GM10248 (cell line): ENCODE measurements around the gene AQP5.

Experiments
- CTCF ChIA-PET: fragments of 300-600 bp; sonication (Branson Sonifier 250); formaldehyde crosslinking; extraction: SDS; loops from one replicate; lab custom pipeline; 2021; ENCODE audit warnings: antibody characterized with exemption; lab: Yijun Ruan, JAX
- POLR2A ChIA-PET: fragments of 350-650 bp; sonication (Branson Sonifier 250); formaldehyde crosslinking; extraction: SDS; loops from one replicate; lab custom pipeline; 2020; ENCODE audit warnings: antibody characterized with exemption; lab: Yijun Ruan, JAX
- DNase-seq: peaks from one replicate; pipeline ENCODE4 v3.0.0; 2012; ENCODE audit errors: extremely low spot score
- CTCF ChIP-seq: IDR thresholded peaks from 2 replicates; pipeline ENCODE4 v1.5.1; 2012; ENCODE audit warnings: mild to moderate bottlenecking, low read depth; ENCODE audit errors: extremely low read depth, missing control alignments, control extremely low read depth

Gene AQP5

GRCh38 chr12:49974677-49975317 lies 13.1 kb downstream of the AQP5 start:
- no peak for TF ChIP-seq CTCF
- POLR2A ChIA-PET: no interaction called here
- DNase-seq: no peak
- CTCF ChIA-PET: interaction anchor here (1.2 to 2.8 kb wide), 4 partner anchors 16 to 96 kb away, joined by 3 to 9 read pairs (median 8); no protein-coding TSS in a partner anchor

GRCh38 chr12:49975318-49975761 lies 13.7 kb downstream of the AQP5 start:
- no peak for DNase-seq
- no peak for TF ChIP-seq CTCF
- ChIA-PET POLR2A (no interaction called here), CTCF (interaction anchor here (1.2 to 13.0 kb wide), 5 partner anchors 8 to 95 kb away, joined by 3 to 193 read pairs (median 8); no protein-coding TSS in a partner anchor)

- CTCF ChIA-PET: interaction anchor here (0.7 to 13.0 kb wide), 4 partner anchors 10 to 79 kb away, joined by 3 to 193 read pairs (median 6); no protein-coding TSS in a partner anchor
- POLR2A ChIA-PET: no interaction called here
- no peak for DNase-seq
- TF ChIP-seq CTCF: no peak
These were observed 14.9 kb downstream of the AQP5 start for GRCh38 chr12:49976557-49976956.

GRCh38 chr12:49978125-49978524 lies 16.5 kb downstream of the AQP5 start:
- POLR2A ChIA-PET: no interaction called here
- CTCF ChIA-PET: interaction anchor here (0.8 to 13.0 kb wide), 8 partner anchors 11 to 111 kb away, joined by 3 to 193 read pairs (median 6); no protein-coding TSS in a partner anchor
- DNase-seq: no peak
- no peak for TF ChIP-seq CTCF

- no peak for TF ChIP-seq CTCF
- no peak for DNase-seq
- POLR2A ChIA-PET: no interaction called here
- CTCF ChIA-PET: interaction anchor here (1.2 to 13.0 kb wide), 7 partner anchors 12 to 112 kb away, joined by 4 to 193 read pairs (median 10); no protein-coding TSS in a partner anchor
These were observed 17.4 kb downstream of the AQP5 start for GRCh38 chr12:49979016-49979586.

- ChIA-PET CTCF (interaction anchor here (1.3 to 13.0 kb wide), 5 partner anchors 13 to 91 kb away, joined by 3 to 193 read pairs (median 12); no protein-coding TSS in a partner anchor), POLR2A (interaction anchor here (0.6 to 0.7 kb wide), 2 partner anchors 11 to 296 kb away, joined by 3 to 4 read pairs; no protein-coding TSS in a partner anchor)
- TF ChIP-seq CTCF: no peak
These were observed 18.1 kb downstream of the AQP5 start for GRCh38 chr12:49979791-49980190.

More at GRCh38 chr12:49979791-49980190, 18.1 kb downstream of the AQP5 start:
- DNase-seq: no peak
